ENCODE data around the gene TBC1D24.
A peak's percentile ranks its signal among the peaks of the same experiment; 100 is the strongest.
"Not testable (repeated sequence)": the region's sequence is repeated elsewhere in the genome, so short reads cannot be mapped to it uniquely, and the experiment has no call there.

TBC1D24 gene

DNA sequence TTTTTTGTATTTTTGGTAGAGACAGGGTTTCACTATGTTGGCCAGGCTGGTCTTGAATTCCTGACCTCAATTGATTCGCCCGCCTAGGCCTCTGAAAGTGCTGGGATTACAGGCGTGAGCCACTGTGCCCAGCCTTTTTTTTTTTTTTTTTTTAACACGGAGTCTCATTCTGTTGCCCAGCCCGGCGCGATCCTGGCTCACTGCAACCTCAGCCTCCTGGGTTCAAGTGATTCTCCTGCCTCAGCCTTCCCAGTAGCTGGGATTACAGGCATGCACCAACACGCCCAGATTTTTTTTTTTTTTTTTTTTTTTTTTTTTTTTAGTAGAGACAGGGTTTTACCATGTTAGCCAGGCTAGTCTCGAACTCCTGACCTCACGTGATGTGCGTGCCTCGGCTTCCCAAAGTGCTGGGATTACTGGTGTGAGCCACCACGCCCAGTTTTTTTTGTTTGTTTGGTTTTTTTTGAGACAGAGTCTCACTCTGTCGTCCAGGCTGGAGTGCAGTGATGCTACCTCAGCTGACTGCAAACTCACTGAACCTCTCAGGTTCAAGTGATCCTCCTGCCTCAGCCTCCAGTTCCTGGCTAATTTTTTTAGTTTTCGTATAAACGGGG lies 58.3 kb downstream of the TBC1D24 start:
- DNase-seq (ENCODE audit: low read depth), result not testable (repeated sequence)

DNA sequence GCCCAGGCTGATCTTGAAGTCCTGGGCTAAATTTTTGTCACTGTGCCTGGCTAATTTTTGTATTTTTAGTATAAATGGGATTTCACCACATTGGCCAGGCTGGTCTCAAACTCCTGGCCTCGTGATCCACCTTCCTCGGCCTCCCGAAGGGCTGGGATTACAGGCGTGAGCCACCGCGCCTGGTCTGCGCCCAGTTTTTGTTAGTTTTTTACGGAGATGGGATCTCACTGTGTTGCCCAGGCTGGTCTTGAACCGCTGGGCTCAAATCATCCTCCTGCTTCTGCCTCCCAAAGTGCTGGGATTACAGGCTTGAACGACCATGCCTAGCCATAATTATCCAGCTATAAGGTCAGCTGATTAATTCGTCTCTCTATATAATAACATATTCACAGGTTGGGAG lies 59.0 kb downstream of the TBC1D24 start:
- no peak for DNase-seq (ENCODE audit: low read depth)

DNA sequence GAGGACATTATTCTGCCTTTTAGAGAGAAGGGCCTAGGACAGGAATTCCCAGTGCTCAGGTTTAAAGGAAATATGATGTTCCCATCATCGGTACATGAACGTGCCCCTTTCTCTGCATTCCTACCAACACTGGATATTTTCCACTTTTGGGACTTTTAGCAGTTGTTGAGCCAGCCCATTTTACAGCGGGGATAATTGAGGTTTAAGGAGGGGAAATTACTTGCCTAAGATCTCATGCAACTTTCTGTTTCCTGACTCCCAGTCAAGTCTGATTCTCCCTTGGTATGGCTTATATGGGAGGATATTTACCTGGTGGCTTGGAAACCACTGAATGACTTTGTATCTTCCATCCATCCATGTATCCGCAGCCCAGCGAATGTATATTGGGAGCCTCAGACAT lies 59.4 kb downstream of the TBC1D24 start:
- DNase-seq (ENCODE audit: low read depth), result not testable (repeated sequence)

- DNase-seq (ENCODE audit: low read depth), result no peak
Observed at GRCh38 chr16:2535625-2536013, 60.7 kb downstream of the TBC1D24 start.

- peak; percentile 84 for DNase-seq (ENCODE audit: low read depth)
Observed at GRCh38 chr16:2537451-2538379, 62.8 kb downstream of the TBC1D24 start, which contains the start of gene PDPK1. Gene PDPK1, plus strand, starts transcription at chr16:2538021. Its CDS starts 92 bp downstream, at chr16:2538113.

- DNase-seq (ENCODE audit: low read depth), result not testable (repeated sequence)
Observed at GRCh38 chr16:2539192-2539844, 64.4 kb downstream of the TBC1D24 start.

- DNase-seq (ENCODE audit: low read depth), result not testable (repeated sequence)
Observed at GRCh38 chr16:2539845-2540458, 65.0 kb downstream of the TBC1D24 start.

DNA sequence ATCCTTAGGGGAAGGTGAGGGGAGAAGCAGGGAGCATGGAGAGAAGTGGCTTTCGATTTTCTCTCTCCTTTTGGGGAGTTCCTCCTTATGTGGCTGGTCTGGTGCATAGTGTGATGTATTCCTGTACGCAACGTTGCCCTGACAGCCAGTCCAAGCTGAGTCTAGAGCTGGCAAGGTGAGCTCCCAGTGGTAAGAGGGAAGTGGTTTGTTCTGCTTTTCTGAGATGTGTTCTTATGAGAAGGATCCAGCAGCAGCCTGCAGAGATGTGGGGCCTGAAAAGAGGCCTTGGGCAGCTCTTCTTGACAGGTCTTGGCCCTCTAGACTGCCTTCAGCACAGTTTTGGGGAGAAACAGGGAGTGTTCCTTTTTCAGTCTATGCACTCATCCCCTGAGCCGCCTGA lies 66.0 kb downstream of the TBC1D24 start:
- not testable (repeated sequence) for DNase-seq (ENCODE audit: low read depth)

DNA sequence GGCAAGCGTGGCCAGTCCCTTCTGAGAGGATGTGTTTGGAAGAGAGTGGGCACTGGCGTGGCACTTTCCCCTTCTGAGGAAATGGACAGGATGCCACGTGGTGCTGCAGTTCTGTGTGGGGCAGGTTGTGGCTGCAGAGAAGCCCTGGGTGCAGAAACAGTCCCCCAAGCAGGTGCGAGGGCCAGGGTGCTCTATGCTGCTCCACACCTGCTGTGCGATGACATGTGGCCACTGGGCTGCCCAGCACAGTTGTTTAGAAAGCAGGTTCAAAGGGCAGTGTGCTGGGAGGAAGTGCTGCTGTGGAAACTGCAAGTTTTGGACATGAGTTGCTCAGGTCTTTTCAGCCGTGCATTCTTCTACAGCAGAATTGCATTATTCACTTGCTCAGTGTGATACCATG lies 66.5 kb downstream of the TBC1D24 start:
- not testable (repeated sequence) for DNase-seq (ENCODE audit: low read depth)

GRCh38 chr16:2543771-2544170 lies 68.8 kb downstream of the TBC1D24 start:
- DNase-seq (ENCODE audit: low read depth), result not testable (repeated sequence)

DNA sequence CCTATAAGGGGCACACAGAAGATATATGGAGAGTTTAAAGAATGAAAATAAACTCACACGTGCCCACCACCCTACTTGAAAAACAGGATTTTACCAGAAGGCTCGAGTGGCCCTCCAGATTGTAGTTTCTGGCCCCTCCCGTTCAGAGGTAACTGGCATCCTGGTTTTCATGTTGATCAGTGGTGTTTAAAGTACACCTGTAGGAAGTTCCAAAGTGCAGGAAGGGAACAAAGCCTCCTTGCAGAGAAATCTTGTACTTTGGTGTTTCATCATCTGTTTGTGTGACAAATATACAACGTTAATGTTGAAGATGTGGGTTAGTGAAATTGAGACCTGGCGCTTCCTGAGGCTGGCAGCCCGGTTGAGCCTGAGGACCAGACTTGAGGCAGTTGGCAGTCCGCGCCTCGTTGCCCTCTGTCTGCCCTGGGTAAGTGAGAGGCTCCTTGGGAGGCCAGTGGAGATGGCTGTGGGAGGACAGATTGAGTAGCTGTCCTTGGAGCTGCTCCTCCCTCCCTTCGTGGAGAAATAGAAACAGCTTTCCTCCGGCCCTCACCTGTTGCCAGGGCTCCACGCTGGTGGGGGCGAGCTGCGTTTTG lies 75.5 kb downstream of the TBC1D24 start:
- not testable (repeated sequence) for DNase-seq (ENCODE audit: low read depth)

DNA sequence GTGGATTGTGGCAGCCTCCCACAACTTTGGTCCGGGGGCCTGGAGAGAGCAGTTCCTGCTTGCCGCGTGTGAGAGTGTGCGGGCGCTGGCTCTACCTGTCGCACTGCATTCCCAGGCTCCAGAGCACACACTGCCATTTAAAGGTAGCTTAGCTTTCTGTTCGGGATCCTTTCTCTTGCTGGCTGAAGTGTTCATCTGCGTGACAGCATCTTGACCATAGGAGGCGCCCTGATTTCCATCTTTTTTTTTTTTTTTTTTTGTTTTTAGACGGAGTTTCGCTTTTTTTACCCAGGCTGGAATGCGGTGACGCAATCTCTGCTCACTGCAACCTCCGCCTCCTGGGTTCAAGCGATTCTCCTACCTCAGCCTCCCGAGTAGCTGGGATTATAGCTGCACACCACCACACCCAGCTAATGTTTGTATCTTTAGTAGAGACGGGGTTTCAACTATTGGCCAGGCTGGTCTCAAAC lies 76.5 kb downstream of the TBC1D24 start:
- not testable (repeated sequence) for DNase-seq (ENCODE audit: low read depth)

DNA sequence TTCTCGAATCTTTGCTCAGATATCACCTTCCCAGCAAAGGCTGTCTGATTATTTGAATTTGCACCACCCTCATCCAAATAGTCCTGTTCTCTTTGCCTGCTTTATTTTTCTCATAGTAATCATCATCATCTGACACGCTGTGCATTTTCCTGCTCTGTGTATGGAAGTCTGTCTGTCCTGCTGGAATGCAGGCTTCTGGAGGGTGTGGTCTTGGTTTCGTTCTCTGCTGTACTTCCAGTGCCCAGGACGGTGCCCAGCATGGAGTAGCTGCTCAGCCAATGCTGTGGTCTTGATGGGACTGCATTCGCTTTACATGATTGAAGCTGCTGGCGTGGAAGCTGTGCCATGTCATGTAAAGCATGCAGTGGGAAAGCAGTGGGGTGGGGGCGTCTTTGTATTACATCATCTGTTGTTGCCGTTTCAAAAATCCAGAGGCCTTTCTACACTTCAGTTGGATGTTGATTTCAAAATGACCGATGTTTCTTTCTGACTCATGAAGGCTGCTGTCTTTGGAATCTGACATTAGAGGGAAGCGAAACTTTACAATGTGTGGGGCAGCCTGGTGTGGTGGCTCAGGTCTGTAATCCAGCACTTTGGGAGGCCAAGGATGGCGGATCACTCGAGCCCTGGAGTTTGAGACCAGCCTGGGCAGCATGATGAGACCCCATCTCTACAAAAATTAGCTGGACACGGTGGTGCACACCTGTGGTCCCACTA lies 79.9 kb downstream of the TBC1D24 start:
- not testable (repeated sequence) for DNase-seq (ENCODE audit: low read depth)
